ENCODE results near the gene COMMD1. TPM values are rescaled to one million over a fixed set of nuclear protein-coding genes. Genes with fewer than 3 reads are reported as not detected.
A peak's percentile ranks its signal among the peaks of the same experiment; 100 is the strongest.

The COMMD1 gene
- total RNA-seq, 1 experiment from 2014 or later = 24.7 TPM

GRCh38 chr2:62013641-62014040 lies 108.2 kb downstream of the COMMD1 start:
- ATAC-seq = no peak
- Mint-ChIP-seq H3K4me3 (no peak overlapping the region), H3K27me3 (ENCODE audit: low read depth) (no peaks in the 10 kb centered on the region), H3K27ac (no peak overlapping the region), H3K4me1 (peaks cover 9% of the 10 kb centered on the region), H3K9me3 (no peaks in the 10 kb centered on the region), H3K36me3 (no peaks in the 10 kb centered on the region)
- CTCF ChIA-PET = interaction anchor here (1.3 kb wide), 1 partner anchor 13 kb away, joined by 3 read pairs; no protein-coding TSS in a partner anchor
- DNase-seq (ENCODE audit: low spot score) = no peak
- TF ChIP-seq, protein P1, sequence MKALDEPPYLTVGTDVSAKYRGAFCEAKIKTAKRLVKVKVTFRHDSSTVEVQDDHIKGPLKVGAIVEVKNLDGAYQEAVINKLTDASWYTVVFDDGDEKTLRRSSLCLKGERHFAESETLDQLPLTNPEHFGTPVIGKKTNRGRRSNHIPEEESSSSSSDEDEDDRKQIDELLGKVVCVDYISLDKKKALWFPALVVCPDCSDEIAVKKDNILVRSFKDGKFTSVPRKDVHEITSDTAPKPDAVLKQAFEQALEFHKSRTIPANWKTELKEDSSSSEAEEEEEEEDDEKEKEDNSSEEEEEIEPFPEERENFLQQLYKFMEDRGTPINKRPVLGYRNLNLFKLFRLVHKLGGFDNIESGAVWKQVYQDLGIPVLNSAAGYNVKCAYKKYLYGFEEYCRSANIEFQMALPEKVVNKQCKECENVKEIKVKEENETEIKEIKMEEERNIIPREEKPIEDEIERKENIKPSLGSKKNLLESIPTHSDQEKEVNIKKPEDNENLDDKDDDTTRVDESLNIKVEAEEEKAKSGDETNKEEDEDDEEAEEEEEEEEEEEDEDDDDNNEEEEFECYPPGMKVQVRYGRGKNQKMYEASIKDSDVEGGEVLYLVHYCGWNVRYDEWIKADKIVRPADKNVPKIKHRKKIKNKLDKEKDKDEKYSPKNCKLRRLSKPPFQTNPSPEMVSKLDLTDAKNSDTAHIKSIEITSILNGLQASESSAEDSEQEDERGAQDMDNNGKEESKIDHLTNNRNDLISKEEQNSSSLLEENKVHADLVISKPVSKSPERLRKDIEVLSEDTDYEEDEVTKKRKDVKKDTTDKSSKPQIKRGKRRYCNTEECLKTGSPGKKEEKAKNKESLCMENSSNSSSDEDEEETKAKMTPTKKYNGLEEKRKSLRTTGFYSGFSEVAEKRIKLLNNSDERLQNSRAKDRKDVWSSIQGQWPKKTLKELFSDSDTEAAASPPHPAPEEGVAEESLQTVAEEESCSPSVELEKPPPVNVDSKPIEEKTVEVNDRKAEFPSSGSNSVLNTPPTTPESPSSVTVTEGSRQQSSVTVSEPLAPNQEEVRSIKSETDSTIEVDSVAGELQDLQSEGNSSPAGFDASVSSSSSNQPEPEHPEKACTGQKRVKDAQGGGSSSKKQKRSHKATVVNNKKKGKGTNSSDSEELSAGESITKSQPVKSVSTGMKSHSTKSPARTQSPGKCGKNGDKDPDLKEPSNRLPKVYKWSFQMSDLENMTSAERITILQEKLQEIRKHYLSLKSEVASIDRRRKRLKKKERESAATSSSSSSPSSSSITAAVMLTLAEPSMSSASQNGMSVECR (CRISPR knock-in tag; IDR thresholded peaks at IDR 0.05; ENCODE audit: borderline replicate concordance) = no peak
- no peak for TF ChIP-seq MAX (CRISPR knock-in tag; IDR thresholded peaks at IDR 0.05)
- TF ChIP-seq ATF2 (CRISPR knock-in tag; IDR thresholded peaks at IDR 0.05; ENCODE audit: borderline replicate concordance, low read depth) = no peak
- TF ChIP-seq JAZF1 (CRISPR knock-in tag; IDR thresholded peaks at IDR 0.05) = no peak
- TF ChIP-seq ERG (CRISPR knock-in tag; IDR thresholded peaks at IDR 0.05) = no peak
- TF ChIP-seq ZNF671 (CRISPR knock-in tag; IDR thresholded peaks at IDR 0.05) = no peak
- TF ChIP-seq ZNF423 (CRISPR knock-in tag; IDR thresholded peaks at IDR 0.05) = no peak
- no peak for TF ChIP-seq AFF4 (CRISPR knock-in tag; IDR thresholded peaks at IDR 0.05; ENCODE audit: borderline replicate concordance)
- TF ChIP-seq ATF1 (CRISPR knock-in tag; IDR thresholded peaks at IDR 0.05) = no peak
- no peak for TF ChIP-seq FOXP1 (CRISPR knock-in tag; IDR thresholded peaks at IDR 0.05; ENCODE audit: borderline replicate concordance)
- TF ChIP-seq NFYB (CRISPR knock-in tag; conservative IDR thresholded peaks at IDR 0.05; ENCODE audit: low read depth) = no peak
- TF ChIP-seq SMAD4 (CRISPR knock-in tag; IDR thresholded peaks at IDR 0.05) = no peak
- no peak for TF ChIP-seq ZNF317 (CRISPR knock-in tag; IDR thresholded peaks at IDR 0.05; ENCODE audit: borderline replicate concordance, low read depth)
- no peak for TF ChIP-seq RELA (CRISPR knock-in tag; IDR thresholded peaks at IDR 0.05; ENCODE audit: borderline replicate concordance)
- POLR2A ChIA-PET = no interaction called here

- Mint-ChIP-seq H3K27me3 (ENCODE audit: low read depth) (no peaks in the 10 kb centered on the region), H3K36me3 (no peaks in the 10 kb centered on the region), H3K4me3 (no peak overlapping the region), H3K9me3 (no peaks in the 10 kb centered on the region), H3K4me1 (peaks cover 9% of the 10 kb centered on the region), H3K27ac (no peak overlapping the region)
- ChIA-PET CTCF (interaction anchor here (1.3 kb wide), 1 partner anchor 13 kb away, joined by 3 read pairs; no protein-coding TSS in a partner anchor), POLR2A (no interaction called here)
- TF ChIP-seq NR1H2 (CRISPR knock-in tag; IDR thresholded peaks at IDR 0.05) = no peak
- DNase-seq (ENCODE audit: low spot score) (no peak), ATAC-seq (0 out of 2 replicates have a peak, but pooled peaks have one; percentile 28)
These were observed 108.6 kb downstream of the COMMD1 start for GRCh38 chr2:62014102-62014501.

All from WTC11 (cell line).